Activated T-cell treated with anti-CD3 and anti-CD28 coated beads, Interleukin-2, amount 50 U/mL, for 24 hours (primary cell): ENCODE results near the gene SMARCB1.

Experiments used
- DNase-seq: peaks from one replicate; pipeline ENCODE4 v3.0.0-alpha.2; 2020
- H3K27ac Mint-ChIP-seq: 2 replicates; pipeline ENCODE4 v1.8.0; 2020; ENCODE audit warnings: mild to moderate bottlenecking, mixed read lengths
- H3K27me3 Mint-ChIP-seq: 2 replicates; pipeline ENCODE4 v1.8.0; 2020; ENCODE audit warnings: mixed read lengths
- H3K36me3 Mint-ChIP-seq: 2 replicates; pipeline ENCODE4 v1.8.0; 2020; ENCODE audit warnings: low read depth, mixed read lengths
- H3K4me1 Mint-ChIP-seq: 2 replicates; pipeline ENCODE4 v1.8.0; 2020; ENCODE audit warnings: low read depth, mixed read lengths
- H3K4me3 Mint-ChIP-seq: 2 replicates; pipeline ENCODE4 v1.8.0; 2020; ENCODE audit warnings: mild to moderate bottlenecking, moderate library complexity, mixed read lengths
- H3K9me3 Mint-ChIP-seq: 2 replicates; pipeline ENCODE4 v1.8.0; 2020; ENCODE audit warnings: mixed read lengths

Gene SMARCB1

DNA sequence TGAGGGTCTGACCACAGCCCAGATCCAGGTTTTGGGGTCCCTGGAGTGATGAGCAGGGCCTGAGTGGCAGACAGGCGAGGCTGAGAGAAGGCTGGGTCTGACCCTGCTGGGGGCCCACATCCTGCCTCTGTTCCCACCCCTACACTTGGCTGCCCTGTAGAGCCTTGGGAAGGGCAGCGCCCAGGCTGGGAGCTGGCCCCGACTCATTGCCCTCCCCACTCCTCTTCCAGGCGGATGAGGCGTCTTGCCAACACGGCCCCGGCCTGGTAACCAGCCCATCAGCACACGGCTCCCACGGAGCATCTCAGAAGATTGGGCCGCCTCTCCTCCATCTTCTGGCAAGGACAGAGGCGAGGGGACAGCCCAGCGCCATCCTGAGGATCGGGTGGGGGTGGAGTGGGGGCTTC, 47.1 kb downstream of the SMARCB1 start:
- Mint-ChIP-seq H3K36me3 (peaks cover 57% of the 10 kb centered on the region), H3K9me3 (no peaks in the 10 kb centered on the region), H3K27ac (no peak overlapping the region), H3K4me3 (no peak overlapping the region), H3K4me1 (peaks cover 13% of the 10 kb centered on the region), H3K27me3 (no peaks in the 10 kb centered on the region)
- no peak for DNase-seq

GRCh38 chr22:23834406-23834792, 47.6 kb downstream of the SMARCB1 start:
- Mint-ChIP-seq H3K4me3 (no peak overlapping the region), H3K9me3 (no peaks in the 10 kb centered on the region), H3K4me1 (peaks cover 18% of the 10 kb centered on the region), H3K27ac (no peak overlapping the region), H3K36me3 (peaks cover 52% of the 10 kb centered on the region), H3K27me3 (no peaks in the 10 kb centered on the region)
- DNase-seq = no peak

GRCh38 chr22:23834793-23835483, 48.2 kb downstream of the SMARCB1 start:
- DNase-seq = no peak
- peaks cover 22% of the 10 kb centered on the region for H3K4me1 Mint-ChIP-seq
- H3K9me3 Mint-ChIP-seq = no peaks in the 10 kb centered on the region
- H3K4me3 Mint-ChIP-seq = no peak overlapping the region
- H3K27me3 Mint-ChIP-seq = no peaks in the 10 kb centered on the region
- H3K27ac Mint-ChIP-seq = peak overlapping the region; percentile 22
- peaks cover 46% of the 10 kb centered on the region for H3K36me3 Mint-ChIP-seq

- Mint-ChIP-seq H3K4me1 (peaks cover 23% of the 10 kb centered on the region), H3K36me3 (peaks cover 42% of the 10 kb centered on the region), H3K4me3 (no peak overlapping the region), H3K27ac (peak overlapping the region; percentile 22), H3K27me3 (no peaks in the 10 kb centered on the region), H3K9me3 (no peaks in the 10 kb centered on the region)
- DNase-seq = no peak
Measured at GRCh38 chr22:23835484-23836144, 48.8 kb downstream of the SMARCB1 start.

- Mint-ChIP-seq H3K4me1 (peaks cover 23% of the 10 kb centered on the region), H3K36me3 (peaks cover 37% of the 10 kb centered on the region), H3K27me3 (no peaks in the 10 kb centered on the region), H3K9me3 (no peaks in the 10 kb centered on the region), H3K4me3 (no peak overlapping the region), H3K27ac (no peak overlapping the region)
- DNase-seq = no peak
Measured at GRCh38 chr22:23836281-23836680, 49.5 kb downstream of the SMARCB1 start.

DNA sequence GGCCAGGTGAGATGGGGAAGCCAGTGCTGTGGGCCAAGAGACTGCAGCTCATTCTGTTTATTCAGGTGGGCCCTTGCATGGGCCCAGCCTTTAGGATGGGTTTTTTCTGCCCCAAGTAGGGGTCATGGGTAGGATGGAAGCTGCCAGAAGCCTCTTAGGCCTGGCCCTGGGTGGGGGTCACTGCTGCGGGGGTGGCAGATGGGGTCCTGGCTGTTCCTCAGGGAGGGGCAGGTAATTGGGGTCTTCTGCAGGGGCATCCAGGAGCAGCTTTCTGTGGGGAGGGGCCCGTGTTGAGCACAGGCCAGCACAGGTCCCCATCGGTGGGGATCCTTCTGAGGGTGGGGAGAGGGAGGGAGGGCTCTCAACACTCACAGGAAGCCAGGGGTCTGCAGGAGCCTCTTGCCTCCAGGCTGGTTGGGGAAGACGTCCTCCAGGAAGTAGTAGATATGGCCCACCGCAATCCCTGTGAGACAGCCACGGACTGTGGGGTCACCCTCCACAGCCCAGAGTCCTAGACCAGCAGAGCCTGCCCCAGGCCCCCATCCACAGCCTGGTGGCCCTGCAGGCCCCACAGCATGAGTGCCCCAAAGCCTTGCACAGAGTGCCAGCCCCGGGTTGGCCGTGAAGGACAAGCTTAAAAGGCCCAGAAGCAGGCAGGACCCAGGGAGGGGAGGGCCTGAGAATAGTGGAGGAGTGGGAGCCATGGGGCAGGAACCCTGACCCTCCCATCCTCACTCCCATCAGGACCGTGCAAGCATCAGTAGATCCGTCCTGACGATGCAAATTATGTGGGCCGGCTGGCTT, 50.1 kb downstream of the SMARCB1 start:
- Mint-ChIP-seq H3K27ac (no peak overlapping the region), H3K9me3 (no peaks in the 10 kb centered on the region), H3K4me3 (peak overlapping the region; percentile 86), H3K36me3 (peaks cover 33% of the 10 kb centered on the region), H3K27me3 (no peaks in the 10 kb centered on the region), H3K4me1 (peaks cover 23% of the 10 kb centered on the region)
- DNase-seq = no peak

- H3K4me1 Mint-ChIP-seq = peaks cover 23% of the 10 kb centered on the region
- no peaks in the 10 kb centered on the region for H3K27me3 Mint-ChIP-seq
- H3K27ac Mint-ChIP-seq = no peak overlapping the region
- peaks cover 30% of the 10 kb centered on the region for H3K36me3 Mint-ChIP-seq
- peak overlapping the region; percentile 86 for H3K4me3 Mint-ChIP-seq
- H3K9me3 Mint-ChIP-seq = no peaks in the 10 kb centered on the region
- DNase-seq = no peak
Measured at GRCh38 chr22:23837496-23837859, 50.7 kb downstream of the SMARCB1 start.

DNA sequence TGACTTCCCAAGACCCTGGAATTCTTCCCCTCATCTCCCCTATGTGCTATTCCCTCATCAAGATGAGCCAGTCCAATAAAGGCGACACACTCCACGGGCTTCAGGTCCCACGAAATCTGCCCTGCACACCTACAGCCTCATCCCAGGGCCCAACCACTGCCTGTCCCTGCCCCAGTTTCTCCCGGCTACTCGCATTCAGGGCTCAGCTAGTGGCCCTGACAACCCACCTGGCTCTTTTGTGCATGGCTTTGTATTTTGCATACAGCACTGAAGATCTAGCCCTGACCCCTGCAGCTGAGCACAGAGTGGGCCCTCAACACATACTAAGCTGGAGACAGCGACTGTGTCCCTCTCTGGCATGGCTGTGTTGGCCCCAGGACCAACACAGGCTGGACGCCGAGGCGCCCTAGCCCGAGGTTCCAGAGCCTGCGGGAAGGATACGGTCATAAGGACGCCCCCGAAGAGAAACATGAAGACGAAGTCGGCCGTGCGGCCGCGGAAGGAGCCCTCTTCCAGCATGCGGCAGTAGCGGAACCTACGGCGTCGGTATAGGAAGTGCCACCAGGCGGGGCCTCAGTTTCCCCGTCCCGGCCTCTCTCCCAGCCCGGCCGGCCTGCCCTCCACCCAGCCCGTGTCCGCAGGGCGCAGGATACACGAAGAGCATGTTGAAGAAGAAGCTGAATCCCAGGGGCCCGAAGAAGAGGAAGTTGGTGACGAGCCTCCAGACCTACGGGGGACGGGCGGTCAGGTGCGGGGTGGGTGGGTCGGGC, 51.3 kb downstream of the SMARCB1 start:
- peak; percentile 51 for DNase-seq
- Mint-ChIP-seq H3K9me3 (no peaks in the 10 kb centered on the region), H3K27ac (peak overlapping the region; percentile 91), H3K4me3 (peak overlapping the region; percentile 86), H3K36me3 (peaks cover 29% of the 10 kb centered on the region), H3K4me1 (peaks cover 23% of the 10 kb centered on the region), H3K27me3 (no peaks in the 10 kb centered on the region)

DNA sequence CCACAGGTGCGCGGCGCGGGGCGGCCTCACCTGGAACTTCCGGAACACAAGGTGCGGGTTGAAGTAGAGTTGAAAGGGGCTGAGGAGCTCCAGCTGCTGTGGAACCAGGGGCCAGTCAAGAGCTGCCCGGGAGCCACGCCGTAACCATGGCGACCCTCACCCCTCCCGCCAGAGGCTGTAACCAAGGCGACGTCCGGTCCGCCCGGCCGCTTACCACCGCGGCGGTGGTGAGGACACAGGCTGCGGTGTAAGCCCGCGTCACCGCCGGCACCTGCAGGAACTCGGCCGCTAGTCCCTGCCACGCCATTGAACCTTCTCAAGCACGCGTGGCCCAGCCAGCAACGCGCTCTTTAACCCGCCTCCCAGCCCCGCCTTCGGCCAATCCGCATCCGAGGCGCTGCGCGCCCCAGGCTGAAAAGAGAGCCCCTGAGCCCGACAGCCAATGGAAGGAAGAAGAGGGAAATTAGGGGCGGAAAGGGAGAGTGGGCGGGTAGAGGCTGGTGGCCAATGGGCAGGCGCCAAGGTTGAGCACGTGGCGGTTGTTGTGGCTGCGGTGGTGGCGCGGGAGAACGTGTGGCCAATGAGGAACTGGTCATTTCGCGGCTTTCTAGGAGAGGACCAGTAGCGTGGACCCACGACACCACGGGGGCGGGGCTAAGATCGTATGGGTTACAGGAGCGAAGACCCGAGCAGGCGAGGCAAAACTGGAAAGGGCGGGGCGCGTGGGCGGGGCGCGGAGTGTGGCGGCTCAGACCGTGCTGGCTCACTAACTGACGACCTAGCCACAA, 52.1 kb downstream of the SMARCB1 start, which contains the start of gene DERL3:
DERL3 (minus strand) TSS at position 326 of the 788 bp plus-strand sequence; CDS start at position 307, 19 bp downstream.
- Mint-ChIP-seq H3K4me1 (peaks cover 23% of the 10 kb centered on the region), H3K36me3 (peaks cover 21% of the 10 kb centered on the region), H3K4me3 (peak within 1 kb of the TSS; percentile 86), H3K27me3 (no peaks in the 10 kb centered on the region), H3K27ac (peak within 1 kb of the TSS; percentile 95), H3K9me3 (no peaks in the 10 kb centered on the region)
- DNase-seq = peak; percentile 98

DNA sequence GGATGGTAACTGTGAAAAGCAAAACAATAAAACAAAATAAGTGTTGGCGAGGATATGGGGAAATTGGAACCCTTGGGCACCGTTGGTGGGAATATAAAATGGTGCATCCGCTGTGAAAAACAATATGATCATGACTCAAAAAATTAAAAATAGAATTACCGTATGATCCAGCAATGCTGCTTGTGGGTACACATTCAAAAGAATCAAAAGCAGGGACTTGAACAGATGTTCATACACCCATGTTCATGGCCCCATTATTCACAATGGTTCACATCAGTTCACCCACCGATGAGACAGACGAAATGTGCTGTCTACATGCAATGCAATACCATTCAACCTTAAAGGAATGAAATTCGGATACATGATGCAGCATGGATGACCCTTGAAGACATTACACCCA, 53.3 kb downstream of the SMARCB1 start:
- H3K9me3 Mint-ChIP-seq = no peaks in the 10 kb centered on the region
- peaks cover 23% of the 10 kb centered on the region for H3K4me1 Mint-ChIP-seq
- no peak for DNase-seq
- H3K4me3 Mint-ChIP-seq = no peak overlapping the region
- no peak overlapping the region for H3K27ac Mint-ChIP-seq
- no peaks in the 10 kb centered on the region for H3K27me3 Mint-ChIP-seq
- peaks cover 16% of the 10 kb centered on the region for H3K36me3 Mint-ChIP-seq

GRCh38 chr22:23841292-23841691, 54.5 kb downstream of the SMARCB1 start:
- peaks cover 7% of the 10 kb centered on the region for H3K36me3 Mint-ChIP-seq
- H3K4me1 Mint-ChIP-seq = peaks cover 23% of the 10 kb centered on the region
- H3K4me3 Mint-ChIP-seq = no peak overlapping the region
- no peak for DNase-seq
- H3K9me3 Mint-ChIP-seq = no peaks in the 10 kb centered on the region
- H3K27ac Mint-ChIP-seq = no peak overlapping the region
- H3K27me3 Mint-ChIP-seq = no peaks in the 10 kb centered on the region

DNA sequence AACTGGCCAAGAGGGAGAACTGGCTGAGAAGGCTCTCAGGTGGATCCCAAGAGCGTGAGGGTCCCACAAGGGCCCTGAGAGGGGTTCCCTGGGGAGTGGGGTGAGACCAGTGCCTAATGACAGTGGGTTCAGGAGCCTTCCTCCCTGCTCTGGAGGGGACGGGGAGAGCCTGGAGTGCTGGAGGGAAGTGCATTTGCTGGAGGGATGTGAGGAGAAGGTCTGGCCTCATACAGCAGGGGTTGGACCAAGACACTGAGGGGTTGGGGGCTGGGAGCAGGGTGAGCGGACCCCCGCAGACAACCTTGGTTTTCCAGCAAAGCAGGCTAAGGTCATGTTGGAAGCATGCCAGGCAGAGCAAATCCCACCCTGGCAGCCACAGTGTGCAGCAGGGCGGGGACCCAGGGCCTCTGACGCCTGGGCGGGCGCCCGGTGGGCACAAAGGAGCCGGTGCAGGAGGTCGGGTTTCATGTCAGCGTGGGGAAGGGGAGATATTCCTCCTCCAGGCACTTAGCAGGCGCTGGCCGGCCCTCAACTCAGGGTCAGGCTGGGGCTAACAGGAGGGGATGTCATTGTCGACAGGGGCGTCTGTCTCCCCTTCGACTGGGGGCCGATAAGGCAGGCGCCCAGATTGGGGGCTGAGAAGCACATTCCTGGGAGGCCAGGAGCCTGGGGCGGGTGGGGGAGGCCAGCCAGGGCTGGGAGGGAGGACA, 55.1 kb downstream of the SMARCB1 start:
- no peak for DNase-seq
- Mint-ChIP-seq H3K4me3 (no peak overlapping the region), H3K27me3 (no peaks in the 10 kb centered on the region), H3K9me3 (no peaks in the 10 kb centered on the region), H3K4me1 (peaks cover 23% of the 10 kb centered on the region), H3K27ac (no peak overlapping the region), H3K36me3 (peaks cover 4% of the 10 kb centered on the region)

- Mint-ChIP-seq H3K4me3 (no peak overlapping the region), H3K9me3 (no peaks in the 10 kb centered on the region), H3K27me3 (no peaks in the 10 kb centered on the region), H3K36me3 (peaks cover 4% of the 10 kb centered on the region), H3K27ac (no peak overlapping the region), H3K4me1 (peaks cover 23% of the 10 kb centered on the region)
- DNase-seq = no peak
Measured at GRCh38 chr22:23842599-23842998, 55.8 kb downstream of the SMARCB1 start.
